Fibroblast of lung (primary cell): ENCODE results near the gene PLXNA4.

Experiments
- EZH2 ChIP-seq: IDR thresholded peaks from 2 replicates; pipeline ENCODE4 v1.5.1; 2012; ENCODE audit warnings: low read length, control low read depth, mild to moderate bottlenecking; ENCODE audit errors: missing control alignments
- TF ChIP-seq, protein P1 (sequence below), 2 donors: IDR thresholded peaks in 1 of 2; conservative IDR thresholded peaks in 1 of 2; 1 replicate in 1 of 2; 2 replicates in 1 of 2; pipeline ENCODE4 v1.5.1; 2011 to 2012; ENCODE audit warnings: low read length in 2 of 2, control low read depth in 1 of 2, inconsistent platforms in 1 of 2, low read depth in 1 of 2, mild to moderate bottlenecking in 1 of 2

DNA sequence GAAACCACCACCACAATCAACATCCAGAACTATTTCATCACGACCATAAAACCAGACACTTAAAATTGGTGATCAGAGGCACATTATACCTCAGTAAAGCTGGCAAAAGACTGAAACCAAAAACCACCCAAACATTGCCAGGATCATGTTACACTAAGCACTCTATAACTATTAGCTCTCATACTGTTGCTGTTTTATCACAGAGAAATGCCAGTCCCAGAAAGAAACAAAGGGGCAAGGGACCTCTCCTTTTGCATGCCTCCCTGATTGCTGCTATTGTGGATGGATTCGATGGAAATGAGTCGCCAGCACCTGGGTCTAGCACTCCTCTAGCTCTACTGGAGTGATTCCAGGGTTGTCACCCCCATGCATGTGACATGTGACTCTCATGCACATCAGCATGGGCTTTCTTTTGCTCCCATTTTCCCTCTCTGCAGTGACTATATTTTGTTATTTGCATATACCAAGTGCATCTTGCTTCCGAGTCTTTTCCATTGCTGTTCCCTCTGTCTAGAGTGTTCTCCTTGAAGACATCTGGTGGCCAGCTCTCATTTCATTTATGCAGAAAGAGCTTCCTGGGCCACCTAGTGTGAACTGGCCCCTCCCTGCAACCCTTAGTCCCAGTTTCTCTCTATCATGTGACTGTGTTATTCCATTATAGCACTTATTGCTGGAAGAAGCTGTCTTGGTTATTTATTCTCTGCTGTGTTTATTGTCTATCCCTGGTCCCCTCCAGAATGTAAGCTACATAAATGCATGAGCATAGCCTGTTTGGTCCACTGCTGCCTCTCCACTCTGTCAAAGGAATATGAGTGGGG lies 300.6 kb downstream of the PLXNA4 start:
- TF ChIP-seq, protein P1, sequence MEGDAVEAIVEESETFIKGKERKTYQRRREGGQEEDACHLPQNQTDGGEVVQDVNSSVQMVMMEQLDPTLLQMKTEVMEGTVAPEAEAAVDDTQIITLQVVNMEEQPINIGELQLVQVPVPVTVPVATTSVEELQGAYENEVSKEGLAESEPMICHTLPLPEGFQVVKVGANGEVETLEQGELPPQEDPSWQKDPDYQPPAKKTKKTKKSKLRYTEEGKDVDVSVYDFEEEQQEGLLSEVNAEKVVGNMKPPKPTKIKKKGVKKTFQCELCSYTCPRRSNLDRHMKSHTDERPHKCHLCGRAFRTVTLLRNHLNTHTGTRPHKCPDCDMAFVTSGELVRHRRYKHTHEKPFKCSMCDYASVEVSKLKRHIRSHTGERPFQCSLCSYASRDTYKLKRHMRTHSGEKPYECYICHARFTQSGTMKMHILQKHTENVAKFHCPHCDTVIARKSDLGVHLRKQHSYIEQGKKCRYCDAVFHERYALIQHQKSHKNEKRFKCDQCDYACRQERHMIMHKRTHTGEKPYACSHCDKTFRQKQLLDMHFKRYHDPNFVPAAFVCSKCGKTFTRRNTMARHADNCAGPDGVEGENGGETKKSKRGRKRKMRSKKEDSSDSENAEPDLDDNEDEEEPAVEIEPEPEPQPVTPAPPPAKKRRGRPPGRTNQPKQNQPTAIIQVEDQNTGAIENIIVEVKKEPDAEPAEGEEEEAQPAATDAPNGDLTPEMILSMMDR (conservative IDR thresholded peaks at IDR 0.05 in 1 of 2, IDR thresholded peaks at IDR 0.05 in 1 of 2; ENCODE audit: low read depth in 1 of 2, low read length in 2 of 2): no peak
- no peak for TF ChIP-seq EZH2
